WTC11 (cell line): ENCODE results near the gene ST8SIA4. TPM values are rescaled to one million over a fixed set of nuclear protein-coding genes. Genes with fewer than 3 reads are reported as not detected.

Experiments used
- ATAC-seq: fragments of 200-7000 bp; cut with Tn5 transposase; 2 replicates; pipeline ENCODE4 v1.10.0; 2021; ENCODE audit warnings: mild to moderate bottlenecking, moderate library complexity
- CTCF ChIA-PET: fragments of 300-600 bp; sonication (Branson Sonifier 250); formaldehyde crosslinking; loops from one replicate; lab custom pipeline; 2021; ENCODE audit warnings: antibody characterized with exemption; lab: Charles Lee
- POLR2A ChIA-PET: fragments of 350-600 bp; sonication (Branson Sonifier 250); formaldehyde crosslinking; loops from one replicate; lab custom pipeline; 2021; ENCODE audit warnings: antibody characterized with exemption; lab: Charles Lee
- DNase-seq: peaks from one replicate; pipeline ENCODE4 v3.0.0; 2021; ENCODE audit warnings: low spot score
- H3K27ac Mint-ChIP-seq: 2 replicates; pipeline ENCODE4 v1.8.0; 2021; ENCODE audit warnings: mixed read lengths
- H3K27me3 Mint-ChIP-seq: 2 replicates; pipeline ENCODE4 v1.8.0; 2021; ENCODE audit warnings: low read depth, mild to moderate bottlenecking, moderate library complexity, mixed read lengths
- H3K36me3 Mint-ChIP-seq: 2 replicates; pipeline ENCODE4 v1.8.0; 2021; ENCODE audit warnings: mixed read lengths
- H3K4me1 Mint-ChIP-seq: 2 replicates; pipeline ENCODE4 v1.8.0; 2022; ENCODE audit warnings: mixed read lengths
- H3K4me3 Mint-ChIP-seq: 2 replicates; pipeline ENCODE4 v1.8.0; 2021; ENCODE audit warnings: mild to moderate bottlenecking, moderate library complexity, mixed read lengths
- H3K9me3 Mint-ChIP-seq: 2 replicates; pipeline ENCODE4 v1.8.0; 2021; ENCODE audit warnings: mixed read lengths
- AFF4 ChIP-seq: sonication (generic); formaldehyde crosslinking; IDR thresholded peaks from 2 replicates; pipeline ENCODE4 v1.8.1; 2023; ENCODE audit warnings: mild to moderate bottlenecking, missing genetic modification reagents, borderline replicate concordance
- ATF3 ChIP-seq: sonication (generic); formaldehyde crosslinking; conservative IDR thresholded peaks from 2 replicates; pipeline ENCODE4 v1.8.1; 2022; ENCODE audit warnings: mild to moderate bottlenecking, missing genetic modification reagents
- CREM ChIP-seq: sonication (generic); formaldehyde crosslinking; IDR thresholded peaks from 2 replicates; pipeline ENCODE4 v1.8.1; 2022; ENCODE audit warnings: mild to moderate bottlenecking, missing genetic modification reagents, moderate library complexity
- E2F4 ChIP-seq: sonication (generic); formaldehyde crosslinking; IDR thresholded peaks from 2 replicates; pipeline ENCODE4 v1.8.1; 2022; ENCODE audit warnings: low read depth, mild to moderate bottlenecking, moderate library complexity, missing genetic modification reagents, borderline replicate concordance
- EMX1 ChIP-seq: fragments of 250-450 bp; sonication (Bioruptor Pico); IDR thresholded peaks from 2 replicates; pipeline ENCODE4 v1.8.0; 2021; ENCODE audit warnings: mild to moderate bottlenecking
- FOXP1 ChIP-seq: sonication (generic); formaldehyde crosslinking; IDR thresholded peaks from 2 replicates; pipeline ENCODE4 v1.8.0; 2022; ENCODE audit warnings: missing genetic modification reagents, mild to moderate bottlenecking, moderate library complexity, borderline replicate concordance
- KAT7 ChIP-seq: sonication (generic); formaldehyde crosslinking; IDR thresholded peaks from 2 replicates; pipeline ENCODE4 v1.8.1; 2023; ENCODE audit warnings: missing genetic modification reagents, mild to moderate bottlenecking, borderline replicate concordance
- MXD4 ChIP-seq: fragments of 250-450 bp; sonication (Bioruptor Pico); IDR thresholded peaks from 2 replicates; pipeline ENCODE4 v1.8.0; 2021; ENCODE audit warnings: mild to moderate bottlenecking, moderate library complexity, borderline replicate concordance
- NFYB ChIP-seq: sonication (generic); formaldehyde crosslinking; conservative IDR thresholded peaks from 2 replicates; pipeline ENCODE4 v1.8.0; 2022; ENCODE audit warnings: low read depth, missing genetic modification reagents
- NR3C1 ChIP-seq: sonication (generic); formaldehyde crosslinking; conservative IDR thresholded peaks from 2 replicates; pipeline ENCODE4 v1.8.1; 2023; ENCODE audit warnings: low read depth, mild to moderate bottlenecking, missing genetic modification reagents
- SP1 ChIP-seq: sonication (generic); formaldehyde crosslinking; conservative IDR thresholded peaks from 2 replicates; pipeline ENCODE4 v1.8.1; 2022; ENCODE audit warnings: missing genetic modification reagents
- TCF7 ChIP-seq: sonication (generic); formaldehyde crosslinking; IDR thresholded peaks from 2 replicates; pipeline ENCODE4 v1.8.0; 2022; ENCODE audit warnings: mild to moderate bottlenecking, low read depth, missing genetic modification reagents, moderate library complexity
- TEAD1 ChIP-seq: sonication (generic); formaldehyde crosslinking; IDR thresholded peaks from 2 replicates; pipeline ENCODE4 v1.8.0; 2022; ENCODE audit warnings: mild to moderate bottlenecking, missing genetic modification reagents
- ZNF263 ChIP-seq: sonication (generic); formaldehyde crosslinking; IDR thresholded peaks from 2 replicates; pipeline ENCODE4 v1.8.1; 2022; ENCODE audit warnings: low read depth, mild to moderate bottlenecking, moderate library complexity, missing genetic modification reagents
- ZNF281 ChIP-seq: sonication (generic); formaldehyde crosslinking; IDR thresholded peaks from 2 replicates; pipeline ENCODE4 v1.8.0; 2023; ENCODE audit warnings: mild to moderate bottlenecking, missing genetic modification reagents
- ZSCAN18 ChIP-seq: fragments of 250-450 bp; sonication (Bioruptor Pico); IDR thresholded peaks from 2 replicates; pipeline ENCODE4 v2.1.2; 2022; ENCODE audit warnings: mild to moderate bottlenecking, moderate library complexity
- total RNA-seq: library from RNA; stranded (reverse); gene quantifications from 3 replicates; pipeline ENCODE4 v1.2.3, GENCODE V29; 2021
- TF ChIP-seq, protein P1 (sequence below): sonication (generic); formaldehyde crosslinking; IDR thresholded peaks from 2 replicates; pipeline ENCODE4 v1.8.0; 2022; ENCODE audit warnings: mild to moderate bottlenecking, missing genetic modification reagents
- TF ChIP-seq, protein P2 (sequence below): sonication (generic); formaldehyde crosslinking; IDR thresholded peaks from 2 replicates; pipeline ENCODE4 v1.8.0; 2022; ENCODE audit warnings: mild to moderate bottlenecking, missing genetic modification reagents
- TF ChIP-seq, protein P3 (sequence below): fragments of 250-450 bp; sonication (Bioruptor Pico); IDR thresholded peaks from 2 replicates; pipeline ENCODE4 v1.9.0; 2021; ENCODE audit warnings: mild to moderate bottlenecking
- TF ChIP-seq, protein P4 (sequence below): sonication (generic); formaldehyde crosslinking; IDR thresholded peaks from 2 replicates; pipeline ENCODE4 v1.8.1; 2022; ENCODE audit warnings: missing genetic modification reagents, borderline replicate concordance

Gene ST8SIA4
- total RNA-seq, 1 experiment from 2014 or later, result 1.3 TPM

DNA sequence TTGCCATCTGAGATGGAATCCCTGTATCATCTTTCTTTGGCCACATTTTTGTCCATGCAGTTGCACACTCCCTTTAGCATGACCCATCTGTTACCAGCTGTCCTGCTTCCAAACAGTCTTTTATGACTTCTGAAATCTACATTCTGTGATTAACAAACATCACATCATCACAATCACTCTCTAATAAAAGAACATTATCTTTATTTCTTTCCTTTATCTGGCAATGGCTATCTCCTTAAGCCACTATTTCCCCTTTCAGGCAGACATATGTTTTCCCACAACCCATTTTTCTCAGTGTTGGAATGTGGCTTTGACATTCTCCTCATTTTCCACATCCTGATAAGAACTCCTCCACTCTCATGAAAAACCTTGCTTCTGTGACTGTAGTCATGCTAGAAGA is 141.0 kb downstream of the ST8SIA4 start:
- no peak for ATAC-seq
- H3K9me3 Mint-ChIP-seq, result no peaks in the 10 kb centered on the region
- peaks cover 33% of the 10 kb centered on the region for H3K27me3 Mint-ChIP-seq
- POLR2A ChIA-PET, result no interaction called here
- no peak overlapping the region for H3K4me3 Mint-ChIP-seq
- H3K36me3 Mint-ChIP-seq, result no peaks in the 10 kb centered on the region
- CTCF ChIA-PET, result no interaction called here
- H3K27ac Mint-ChIP-seq, result no peak overlapping the region
- TF ChIP-seq ZNF281 (CRISPR knock-in tag), result no peak
- no peak for TF ChIP-seq EMX1
- no peak for TF ChIP-seq TCF7 (CRISPR knock-in tag)
- no peak for TF ChIP-seq ATF3 (CRISPR knock-in tag)
- TF ChIP-seq, protein P1, sequence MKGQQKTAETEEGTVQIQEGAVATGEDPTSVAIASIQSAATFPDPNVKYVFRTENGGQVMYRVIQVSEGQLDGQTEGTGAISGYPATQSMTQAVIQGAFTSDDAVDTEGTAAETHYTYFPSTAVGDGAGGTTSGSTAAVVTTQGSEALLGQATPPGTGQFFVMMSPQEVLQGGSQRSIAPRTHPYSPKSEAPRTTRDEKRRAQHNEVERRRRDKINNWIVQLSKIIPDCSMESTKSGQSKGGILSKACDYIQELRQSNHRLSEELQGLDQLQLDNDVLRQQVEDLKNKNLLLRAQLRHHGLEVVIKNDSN (CRISPR knock-in tag), result no peak
- TF ChIP-seq, protein P2, sequence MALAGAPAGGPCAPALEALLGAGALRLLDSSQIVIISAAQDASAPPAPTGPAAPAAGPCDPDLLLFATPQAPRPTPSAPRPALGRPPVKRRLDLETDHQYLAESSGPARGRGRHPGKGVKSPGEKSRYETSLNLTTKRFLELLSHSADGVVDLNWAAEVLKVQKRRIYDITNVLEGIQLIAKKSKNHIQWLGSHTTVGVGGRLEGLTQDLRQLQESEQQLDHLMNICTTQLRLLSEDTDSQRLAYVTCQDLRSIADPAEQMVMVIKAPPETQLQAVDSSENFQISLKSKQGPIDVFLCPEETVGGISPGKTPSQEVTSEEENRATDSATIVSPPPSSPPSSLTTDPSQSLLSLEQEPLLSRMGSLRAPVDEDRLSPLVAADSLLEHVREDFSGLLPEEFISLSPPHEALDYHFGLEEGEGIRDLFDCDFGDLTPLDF (CRISPR knock-in tag), result no peak
- TF ChIP-seq SP1 (CRISPR knock-in tag), result no peak
- no peak for TF ChIP-seq E2F4 (CRISPR knock-in tag)
- TF ChIP-seq, protein P3, sequence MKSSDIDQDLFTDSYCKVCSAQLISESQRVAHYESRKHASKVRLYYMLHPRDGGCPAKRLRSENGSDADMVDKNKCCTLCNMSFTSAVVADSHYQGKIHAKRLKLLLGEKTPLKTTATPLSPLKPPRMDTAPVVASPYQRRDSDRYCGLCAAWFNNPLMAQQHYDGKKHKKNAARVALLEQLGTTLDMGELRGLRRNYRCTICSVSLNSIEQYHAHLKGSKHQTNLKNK (CRISPR knock-in tag), result no peak
- TF ChIP-seq TEAD1 (CRISPR knock-in tag), result no peak
- TF ChIP-seq, protein P4, sequence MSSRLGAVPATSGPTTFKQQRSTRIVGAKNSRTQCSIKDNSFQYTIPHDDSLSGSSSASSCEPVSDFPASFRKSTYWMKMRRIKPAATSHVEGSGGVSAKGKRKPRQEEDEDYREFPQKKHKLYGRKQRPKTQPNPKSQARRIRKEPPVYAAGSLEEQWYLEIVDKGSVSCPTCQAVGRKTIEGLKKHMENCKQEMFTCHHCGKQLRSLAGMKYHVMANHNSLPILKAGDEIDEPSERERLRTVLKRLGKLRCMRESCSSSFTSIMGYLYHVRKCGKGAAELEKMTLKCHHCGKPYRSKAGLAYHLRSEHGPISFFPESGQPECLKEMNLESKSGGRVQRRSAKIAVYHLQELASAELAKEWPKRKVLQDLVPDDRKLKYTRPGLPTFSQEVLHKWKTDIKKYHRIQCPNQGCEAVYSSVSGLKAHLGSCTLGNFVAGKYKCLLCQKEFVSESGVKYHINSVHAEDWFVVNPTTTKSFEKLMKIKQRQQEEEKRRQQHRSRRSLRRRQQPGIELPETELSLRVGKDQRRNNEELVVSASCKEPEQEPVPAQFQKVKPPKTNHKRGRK (CRISPR knock-in tag), result no peak
- TF ChIP-seq FOXP1, result no peak
- no peak for TF ChIP-seq MXD4 (CRISPR knock-in tag)
- no peak for TF ChIP-seq AFF4
- no peak for TF ChIP-seq KAT7 (CRISPR knock-in tag)
- no peak for TF ChIP-seq NFYB
- no peak for TF ChIP-seq ZSCAN18 (CRISPR knock-in tag)
- TF ChIP-seq CREM (CRISPR knock-in tag), result no peak
- no peak for TF ChIP-seq ZNF263 (CRISPR knock-in tag)
- TF ChIP-seq NR3C1 (CRISPR knock-in tag), result no peak
- DNase-seq, result no peak
- peaks cover 16% of the 10 kb centered on the region for H3K4me1 Mint-ChIP-seq
